ENCODE data around the gene OTUB2. TPM values are rescaled to one million over a fixed set of nuclear protein-coding genes. Genes with fewer than 3 reads are reported as not detected.

OTUB2 gene
- total RNA-seq, 1 experiment from 2014 or later = 3.4 TPM

DNA sequence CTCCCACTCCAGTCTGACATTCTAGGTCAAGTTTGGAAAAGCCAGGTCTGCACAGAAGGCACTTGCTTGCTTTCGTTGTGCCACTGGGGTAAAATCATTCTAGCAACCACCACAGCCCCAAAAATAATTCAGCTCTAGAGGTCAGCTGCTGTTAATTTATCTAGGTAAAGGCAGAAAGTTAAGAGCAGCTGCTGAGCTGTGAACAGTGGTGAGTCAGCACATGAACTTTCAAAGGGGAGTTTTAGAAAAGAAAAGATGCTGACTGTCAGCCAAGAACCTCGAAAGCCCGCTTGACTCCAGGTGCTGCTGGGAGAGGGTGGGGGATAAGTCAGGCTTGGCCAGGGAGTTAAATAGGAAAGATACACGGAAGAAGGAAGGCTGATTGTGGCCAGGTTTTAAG is 16.4 kb upstream of the OTUB2 start:
- intact Hi-C loops (cut with micrococcal nuclease; ENCODE audit: unreplicated experiment) = no loop called here
- Histone ChIP-seq H3K27me3 (ENCODE audit: control insufficient read depth, insufficient read depth, low read length) (no peaks in the 10 kb centered on the region), H3K4me3 (ENCODE audit: low read depth in 2 of 2, low read length in 2 of 2) (no peak overlapping the region), H3K4me1 (ENCODE audit: control insufficient read depth, insufficient read depth, low read length) (no peaks in the 10 kb centered on the region), H3K36me3 (ENCODE audit: control insufficient read depth, insufficient read depth, low read length) (no peaks in the 10 kb centered on the region), H3K27ac (ENCODE audit: low read length) (no peak overlapping the region), H3K9me3 (ENCODE audit: control insufficient read depth, insufficient read depth, low read depth, low read length) (no peaks in the 10 kb centered on the region)
- POLR2A ChIA-PET = no interaction called here
- BruUV-seq (replicated peaks) = no TSS peak
- CTCF ChIA-PET = interaction anchor here (0.6 kb wide), 1 partner anchor 13 kb away, joined by 16 read pairs; no protein-coding TSS in a partner anchor
- TF ChIP-seq SIN3A (IDR thresholded peaks at IDR 0.05; ENCODE audit: borderline replicate concordance, insufficient read depth, low read depth, low read length) = no peak
- TF ChIP-seq, protein P1, sequence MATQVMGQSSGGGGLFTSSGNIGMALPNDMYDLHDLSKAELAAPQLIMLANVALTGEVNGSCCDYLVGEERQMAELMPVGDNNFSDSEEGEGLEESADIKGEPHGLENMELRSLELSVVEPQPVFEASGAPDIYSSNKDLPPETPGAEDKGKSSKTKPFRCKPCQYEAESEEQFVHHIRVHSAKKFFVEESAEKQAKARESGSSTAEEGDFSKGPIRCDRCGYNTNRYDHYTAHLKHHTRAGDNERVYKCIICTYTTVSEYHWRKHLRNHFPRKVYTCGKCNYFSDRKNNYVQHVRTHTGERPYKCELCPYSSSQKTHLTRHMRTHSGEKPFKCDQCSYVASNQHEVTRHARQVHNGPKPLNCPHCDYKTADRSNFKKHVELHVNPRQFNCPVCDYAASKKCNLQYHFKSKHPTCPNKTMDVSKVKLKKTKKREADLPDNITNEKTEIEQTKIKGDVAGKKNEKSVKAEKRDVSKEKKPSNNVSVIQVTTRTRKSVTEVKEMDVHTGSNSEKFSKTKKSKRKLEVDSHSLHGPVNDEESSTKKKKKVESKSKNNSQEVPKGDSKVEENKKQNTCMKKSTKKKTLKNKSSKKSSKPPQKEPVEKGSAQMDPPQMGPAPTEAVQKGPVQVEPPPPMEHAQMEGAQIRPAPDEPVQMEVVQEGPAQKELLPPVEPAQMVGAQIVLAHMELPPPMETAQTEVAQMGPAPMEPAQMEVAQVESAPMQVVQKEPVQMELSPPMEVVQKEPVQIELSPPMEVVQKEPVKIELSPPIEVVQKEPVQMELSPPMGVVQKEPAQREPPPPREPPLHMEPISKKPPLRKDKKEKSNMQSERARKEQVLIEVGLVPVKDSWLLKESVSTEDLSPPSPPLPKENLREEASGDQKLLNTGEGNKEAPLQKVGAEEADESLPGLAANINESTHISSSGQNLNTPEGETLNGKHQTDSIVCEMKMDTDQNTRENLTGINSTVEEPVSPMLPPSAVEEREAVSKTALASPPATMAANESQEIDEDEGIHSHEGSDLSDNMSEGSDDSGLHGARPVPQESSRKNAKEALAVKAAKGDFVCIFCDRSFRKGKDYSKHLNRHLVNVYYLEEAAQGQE (IDR thresholded peaks at IDR 0.05; ENCODE audit: insufficient read depth in 1 of 2, low read depth in 2 of 2, low read length in 1 of 2) = no peak
- no peak for TF ChIP-seq POLR2AphosphoS5 (IDR thresholded peaks at IDR 0.05; ENCODE audit: low read depth, low read length)
- no peak for TF ChIP-seq TCF7L2 (IDR thresholded peaks at IDR 0.05; ENCODE audit: low read depth, low read length)
- no peak for TF ChIP-seq CTCF (IDR thresholded peaks at IDR 0.05)
- ATAC-seq (no peak), DNase-seq (ENCODE audit: low read depth, low spot score) (no peak)
- in situ Hi-C loops (cut with HindIII; ENCODE audit: low pct_unique_long_range_greater_than_20kb, low sequenced_read_pairs) = no loop called here

- Histone ChIP-seq H3K36me3 (ENCODE audit: control insufficient read depth, insufficient read depth, low read length) (no peaks in the 10 kb centered on the region), H3K27ac (ENCODE audit: low read length) (no peak overlapping the region), H3K4me1 (ENCODE audit: control insufficient read depth, insufficient read depth, low read length) (no peaks in the 10 kb centered on the region), H3K4me3 (ENCODE audit: low read depth in 2 of 2, low read length in 2 of 2) (no peak overlapping the region), H3K9me3 (ENCODE audit: control insufficient read depth, insufficient read depth, low read depth, low read length) (no peaks in the 10 kb centered on the region), H3K27me3 (ENCODE audit: control insufficient read depth, insufficient read depth, low read length) (no peaks in the 10 kb centered on the region)
- TF ChIP-seq, protein P1 (IDR thresholded peaks at IDR 0.05; ENCODE audit: insufficient read depth in 1 of 2, low read depth in 2 of 2, low read length in 1 of 2) = no peak
- TF ChIP-seq TCF7L2 (IDR thresholded peaks at IDR 0.05; ENCODE audit: low read depth, low read length) = no peak
- DNase-seq (ENCODE audit: low read depth, low spot score) (no peak), ATAC-seq (no peak)
- POLR2A ChIA-PET = no interaction called here
- in situ Hi-C loops (cut with HindIII; ENCODE audit: low pct_unique_long_range_greater_than_20kb, low sequenced_read_pairs) = no loop called here
- BruUV-seq (replicated peaks) = no TSS peak
- intact Hi-C loops (cut with micrococcal nuclease; ENCODE audit: unreplicated experiment) = no loop called here
- CTCF ChIA-PET = no interaction called here
Observed at GRCh38 chr14:94010625-94011024, 15.5 kb upstream of the OTUB2 start.
